ENCODE results near the gene ANKRD45. TPM values are rescaled to one million over a fixed set of nuclear protein-coding genes. Genes with fewer than 3 reads are reported as not detected.
"Not testable (repeated sequence)": the region's sequence is repeated elsewhere in the genome, so short reads cannot be mapped to it uniquely, and the experiment has no call there.

Gene ANKRD45
- total and polyA plus RNA-seq, 4 donors, result 2.3 to 10.5 (median 5.7) TPM

DNA sequence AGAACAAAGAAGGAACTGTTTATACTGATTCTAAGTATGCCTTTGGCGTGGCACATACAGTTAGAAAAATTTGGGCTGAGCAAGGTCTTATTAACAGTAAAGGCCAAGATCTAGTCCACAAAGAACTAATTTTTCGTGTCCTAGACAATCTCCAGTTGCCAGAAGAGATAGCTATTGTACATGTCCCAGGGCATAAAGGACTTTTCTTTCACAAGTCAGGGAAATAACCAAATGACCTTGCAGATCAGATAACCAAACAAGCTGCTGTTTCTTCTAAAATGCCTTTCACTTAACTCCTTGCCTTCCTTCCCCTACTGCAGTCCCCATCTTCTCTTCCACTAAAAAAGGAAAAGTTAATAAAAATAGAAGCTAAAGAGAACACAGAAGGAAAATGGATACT lies 30.5 kb downstream of the ANKRD45 start:
- TF ChIP-seq, protein P1, sequence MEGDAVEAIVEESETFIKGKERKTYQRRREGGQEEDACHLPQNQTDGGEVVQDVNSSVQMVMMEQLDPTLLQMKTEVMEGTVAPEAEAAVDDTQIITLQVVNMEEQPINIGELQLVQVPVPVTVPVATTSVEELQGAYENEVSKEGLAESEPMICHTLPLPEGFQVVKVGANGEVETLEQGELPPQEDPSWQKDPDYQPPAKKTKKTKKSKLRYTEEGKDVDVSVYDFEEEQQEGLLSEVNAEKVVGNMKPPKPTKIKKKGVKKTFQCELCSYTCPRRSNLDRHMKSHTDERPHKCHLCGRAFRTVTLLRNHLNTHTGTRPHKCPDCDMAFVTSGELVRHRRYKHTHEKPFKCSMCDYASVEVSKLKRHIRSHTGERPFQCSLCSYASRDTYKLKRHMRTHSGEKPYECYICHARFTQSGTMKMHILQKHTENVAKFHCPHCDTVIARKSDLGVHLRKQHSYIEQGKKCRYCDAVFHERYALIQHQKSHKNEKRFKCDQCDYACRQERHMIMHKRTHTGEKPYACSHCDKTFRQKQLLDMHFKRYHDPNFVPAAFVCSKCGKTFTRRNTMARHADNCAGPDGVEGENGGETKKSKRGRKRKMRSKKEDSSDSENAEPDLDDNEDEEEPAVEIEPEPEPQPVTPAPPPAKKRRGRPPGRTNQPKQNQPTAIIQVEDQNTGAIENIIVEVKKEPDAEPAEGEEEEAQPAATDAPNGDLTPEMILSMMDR (IDR thresholded peaks at IDR 0.05; ENCODE audit: control extremely low read depth, extremely low read depth), result no peak
- no peak overlapping the region for H3K9ac ChIP-seq (ENCODE audit: insufficient read depth in 1 of 2, low read length in 2 of 2)
- H3K9me3 ChIP-seq (ENCODE audit: control insufficient read depth in 4 of 4, insufficient read depth in 3 of 4, low read length in 3 of 4), result peaks cover 0 to 6% (median 0%) of the 10 kb centered on the region in 4 donors
- no peak overlapping the region for H3K4me3 ChIP-seq
- ATAC-seq (ENCODE audit: insufficient read depth, low FRiP score), result no peak
- no peaks in the 10 kb centered on the region for H3K36me3 ChIP-seq (ENCODE audit: control insufficient read depth in 4 of 4, insufficient read depth in 4 of 4, low read length in 4 of 4)
- H3K27me3 ChIP-seq (ENCODE audit: control insufficient read depth in 3 of 3, insufficient read depth in 3 of 3, low read length in 2 of 3), result no peaks in the 10 kb centered on the region
- H3K27ac ChIP-seq (ENCODE audit: low read depth in 1 of 2, low read length in 1 of 2), result no peak overlapping the region
- peak in 2 of 3 donors; percentile 9 to 32 for DNase-seq
- 43 to 58% methylated on average over 2 of the region's 2 CpGs for WGBS, 2 donors
- H3K4me1 ChIP-seq (ENCODE audit: control insufficient read depth in 5 of 5, insufficient read depth in 5 of 5, low read length in 5 of 5), result peaks cover 0 to 7% (median 0%) of the 10 kb centered on the region in 5 donors

DNA sequence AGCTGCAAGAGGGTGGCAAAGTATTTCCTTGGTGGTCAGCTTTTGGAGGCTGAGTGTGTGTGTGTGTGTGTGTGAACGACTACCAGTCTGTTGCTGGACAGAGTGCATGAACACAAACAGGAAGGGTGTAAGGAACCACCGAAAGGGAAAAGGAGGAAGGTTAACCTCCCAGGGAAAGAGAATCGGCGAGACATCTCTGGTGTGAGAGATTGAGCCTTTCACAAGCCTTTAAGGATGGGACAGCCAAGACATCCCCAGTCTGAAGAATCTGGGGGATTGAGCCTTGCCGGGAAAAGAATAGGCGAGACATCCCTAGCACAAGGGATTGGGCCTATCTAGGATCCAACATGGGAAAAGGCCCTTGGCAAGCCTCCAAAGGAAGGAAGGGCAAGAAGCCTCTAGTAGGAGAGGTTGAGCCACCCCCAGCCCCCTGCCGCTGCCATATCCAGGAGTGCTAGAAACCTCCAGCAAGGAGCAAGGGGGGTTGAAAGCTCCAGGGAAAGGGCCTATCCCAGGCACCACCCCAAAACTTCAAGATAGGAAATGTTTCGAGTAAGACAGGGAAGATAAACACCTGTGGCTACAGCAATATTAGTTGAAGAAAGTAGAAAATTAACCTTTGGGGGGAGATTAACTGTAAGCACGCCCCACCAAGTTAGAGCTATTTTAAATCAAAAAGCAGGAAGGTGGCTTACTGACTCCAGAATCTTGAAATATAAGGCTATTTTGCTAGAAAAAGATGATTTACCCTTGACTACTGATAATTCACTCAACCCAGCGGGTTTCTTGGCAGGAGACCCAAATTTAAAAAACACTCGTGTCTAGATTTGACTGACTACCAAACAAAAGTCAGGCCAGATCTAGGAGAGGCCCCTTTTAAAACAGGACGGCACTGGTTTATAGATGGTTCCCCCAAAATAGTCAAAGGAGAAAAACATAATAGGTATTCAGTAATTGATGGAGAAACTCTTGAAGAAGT lies 31.3 kb downstream of the ANKRD45 start:
- ATAC-seq (ENCODE audit: insufficient read depth, low FRiP score) (no peak), DNase-seq (peak in 2 of 3 donors; percentile 6 to 22)
- 83 to 93% methylated on average over 12 of the region's 12 CpGs for WGBS, 2 donors
- H3K4me1 ChIP-seq (ENCODE audit: control insufficient read depth in 5 of 5, insufficient read depth in 5 of 5, low read length in 5 of 5), result peaks cover 0 to 7% (median 0%) of the 10 kb centered on the region in 5 donors
- H3K27me3 ChIP-seq (ENCODE audit: control insufficient read depth in 3 of 3, insufficient read depth in 3 of 3, low read length in 2 of 3), result no peaks in the 10 kb centered on the region
- no peak overlapping the region for H3K4me3 ChIP-seq
- TF ChIP-seq, protein P1 (IDR thresholded peaks at IDR 0.05; ENCODE audit: control extremely low read depth, extremely low read depth), result no peak
- H3K9ac ChIP-seq (ENCODE audit: insufficient read depth in 1 of 2, low read length in 2 of 2), result no peak overlapping the region
- H3K9me3 ChIP-seq (ENCODE audit: control insufficient read depth in 4 of 4, insufficient read depth in 3 of 4, low read length in 3 of 4), result peaks cover 0 to 6% (median 0%) of the 10 kb centered on the region in 4 donors
- H3K36me3 ChIP-seq (ENCODE audit: control insufficient read depth in 4 of 4, insufficient read depth in 4 of 4, low read length in 4 of 4), result no peaks in the 10 kb centered on the region
- H3K27ac ChIP-seq (ENCODE audit: low read depth in 1 of 2, low read length in 1 of 2), result no peak overlapping the region

DNA sequence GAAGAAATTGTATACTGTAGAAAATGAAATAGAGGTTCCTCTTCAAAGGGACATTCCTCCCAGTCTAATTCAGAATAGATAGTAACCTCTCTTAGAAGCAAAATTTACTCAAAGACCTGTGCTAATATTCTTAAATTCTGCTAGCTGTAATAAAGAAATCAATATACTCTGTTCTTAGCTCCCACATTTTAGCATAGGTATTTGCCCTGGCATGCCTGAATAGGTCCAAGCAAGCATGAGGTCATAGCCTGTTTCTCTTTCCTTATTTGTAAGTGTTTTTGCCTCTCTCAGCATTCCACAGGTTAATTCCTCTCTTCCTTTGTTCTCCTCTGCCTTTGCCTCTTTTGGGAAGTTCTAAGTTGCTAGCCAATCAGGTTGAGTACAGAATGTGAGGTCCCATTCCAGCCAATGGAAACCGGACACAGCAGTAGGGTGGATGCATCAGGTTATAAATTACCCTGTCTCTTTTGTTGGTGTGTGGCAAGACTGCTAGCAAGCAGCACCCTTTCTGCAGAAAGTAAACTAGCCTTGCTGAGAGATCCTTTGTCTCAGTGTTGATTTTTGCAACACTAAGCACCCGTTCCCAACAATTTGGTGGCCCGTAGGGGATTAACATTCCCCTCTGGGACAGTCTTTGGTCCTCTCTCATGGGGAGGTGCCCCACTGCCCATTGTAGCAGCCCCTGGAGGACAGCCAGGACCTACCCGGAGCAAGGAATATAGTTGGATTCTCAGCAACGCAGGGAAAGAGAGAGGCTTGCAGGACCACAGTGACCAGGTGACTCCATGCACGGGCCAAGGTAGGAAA lies 32.2 kb downstream of the ANKRD45 start:
- WGBS, 2 donors, result 90 to 91% methylated on average over 6 of the region's 6 CpGs
- H3K4me3 ChIP-seq, result not testable (repeated sequence)

DNA sequence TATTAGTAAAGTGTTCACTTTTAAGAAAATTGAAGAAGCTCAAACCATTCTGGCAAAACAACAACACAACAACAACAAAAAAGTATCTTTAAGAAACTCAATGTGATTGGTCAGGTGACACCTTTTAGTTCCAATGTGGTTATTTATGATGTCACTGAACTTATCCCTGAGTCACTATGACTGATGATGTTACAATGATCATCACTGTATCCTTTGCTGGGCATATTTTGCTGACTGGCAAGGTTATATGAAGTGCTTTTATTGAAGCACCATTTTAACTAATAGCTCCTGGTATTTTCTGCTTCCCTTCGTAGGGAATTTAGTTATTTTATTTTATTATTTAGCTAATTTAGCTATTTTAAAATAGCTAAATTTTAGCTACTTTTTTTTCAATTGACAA lies 34.5 kb downstream of the ANKRD45 start, which contains the start of gene TEX50:
TEX50 (plus strand) TSS at position 223 of the 400 bp plus-strand sequence. CDS start 184 bp downstream, outside the sequence.
- H3K9ac ChIP-seq (ENCODE audit: insufficient read depth in 1 of 2, low read length in 2 of 2), result no peak within 1 kb of the TSS
- WGBS, 2 donors, result 95 to 96% methylated on average over 1 of the region's 1 CpG
- no peaks in the 10 kb centered on the region for H3K27me3 ChIP-seq (ENCODE audit: control insufficient read depth in 3 of 3, insufficient read depth in 3 of 3, low read length in 2 of 3)
- peaks cover 0 to 7% (median 0%) of the 10 kb centered on the region in 5 donors for H3K4me1 ChIP-seq (ENCODE audit: control insufficient read depth in 5 of 5, insufficient read depth in 5 of 5, low read length in 5 of 5)
- no peak within 1 kb of the TSS for H3K4me3 ChIP-seq
- DNase-seq, result no peak
- H3K27ac ChIP-seq (ENCODE audit: low read depth in 1 of 2, low read length in 1 of 2), result no peak within 1 kb of the TSS
- H3K36me3 ChIP-seq (ENCODE audit: control insufficient read depth in 4 of 4, insufficient read depth in 4 of 4, low read length in 4 of 4), result no peaks in the 10 kb centered on the region
- ATAC-seq (ENCODE audit: insufficient read depth, low FRiP score), result no peak
- H3K9me3 ChIP-seq (ENCODE audit: control insufficient read depth in 4 of 4, insufficient read depth in 3 of 4, low read length in 3 of 4), result peaks cover 0 to 6% (median 0%) of the 10 kb centered on the region in 4 donors
- TF ChIP-seq, protein P1 (IDR thresholded peaks at IDR 0.05; ENCODE audit: control extremely low read depth, extremely low read depth), result no peak

More for the DNA sequence above, 32.2 kb downstream of the ANKRD45 start:
- H3K36me3 ChIP-seq (ENCODE audit: control insufficient read depth in 4 of 4, insufficient read depth in 4 of 4, low read length in 4 of 4); H3K4me1 ChIP-seq (ENCODE audit: control insufficient read depth in 5 of 5, insufficient read depth in 5 of 5, low read length in 5 of 5); H3K27ac ChIP-seq (ENCODE audit: low read depth in 1 of 2, low read length in 1 of 2); H3K9me3 ChIP-seq (ENCODE audit: control insufficient read depth in 4 of 4, insufficient read depth in 3 of 4, low read length in 3 of 4); H3K27me3 ChIP-seq (ENCODE audit: control insufficient read depth in 3 of 3, insufficient read depth in 3 of 3, low read length in 2 of 3); DNase-seq; ATAC-seq (ENCODE audit: insufficient read depth, low FRiP score); H3K9ac ChIP-seq (ENCODE audit: insufficient read depth in 1 of 2, low read length in 2 of 2): not testable (repeated sequence)
